MG63 (cell line): Measurements from ENCODE around the gene ZNF425. TPM values are rescaled to one million over a fixed set of nuclear protein-coding genes. Genes with fewer than 3 reads are reported as not detected.
A peak's percentile ranks its signal among the peaks of the same experiment; 100 is the strongest.
"Not testable (repeated sequence)": the region's sequence is repeated elsewhere in the genome, so short reads cannot be mapped to it uniquely, and the experiment has no call there.

Experiments
- DNase-seq: peaks from one replicate; pipeline ENCODE4 v3.0.0-alpha.2; 2020
- H3K27me3 ChIP-seq: fragments of 250-450 bp; sonication (Bioruptor Pico); 2 replicates; pipeline ENCODE4 v1.5.1; 2020; ENCODE audit warnings: mild to moderate bottlenecking, moderate library complexity
- H3K36me3 ChIP-seq: fragments of 250-450 bp; sonication (Bioruptor Pico); 2 replicates; pipeline ENCODE4 v1.5.1; 2020; ENCODE audit warnings: mild to moderate bottlenecking, moderate library complexity
- H3K4me3 ChIP-seq: fragments of 250-450 bp; sonication (Bioruptor Pico); 2 replicates; pipeline ENCODE4 v1.5.1; 2020; ENCODE audit warnings: mild to moderate bottlenecking, moderate library complexity
- H3K9me3 ChIP-seq: fragments of 250-450 bp; sonication (Bioruptor Pico); 2 replicates; pipeline ENCODE4 v1.5.1; 2020; ENCODE audit warnings: mild to moderate bottlenecking, moderate library complexity
- total RNA-seq: library from RNA; depleted of rRNA; stranded (reverse); fragments of >200 nt; shearing (Covaris generic); gene quantifications from 2 replicates; pipeline ENCODE4 v1.2.3, GENCODE V29; 2014; ENCODE audit warnings: low replicate concordance

The ZNF425 gene
- total RNA-seq, 1 experiment from 2014 or later = 1.9 TPM

DNA sequence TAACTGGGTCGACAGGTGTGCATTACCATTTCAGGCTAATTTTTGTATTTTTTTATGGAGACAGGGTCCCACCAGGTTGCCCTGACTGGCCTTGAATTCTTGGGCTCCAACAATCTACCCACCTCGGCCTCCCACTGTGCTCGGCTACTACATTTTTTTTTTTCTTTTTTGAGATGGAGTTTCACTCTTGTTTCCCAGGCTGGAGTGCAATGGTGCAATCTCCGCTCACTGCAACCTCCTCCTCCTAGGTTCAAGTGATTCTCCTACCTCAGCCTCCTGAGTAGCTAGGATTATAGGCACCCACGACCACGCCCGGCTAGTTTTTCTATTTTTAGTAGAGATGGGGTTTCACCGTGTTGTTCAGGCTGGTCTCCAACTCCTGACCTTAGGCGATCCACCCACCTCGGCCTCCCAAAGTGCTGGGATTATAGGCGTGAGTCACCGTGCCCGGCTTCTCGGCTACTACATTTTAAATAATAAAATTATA lies 18.4 kb upstream of the ZNF425 start:
- H3K4me3 ChIP-seq, H3K9me3 ChIP-seq, H3K27me3 ChIP-seq, H3K36me3 ChIP-seq: not testable (repeated sequence)
- DNase-seq = peak; percentile 65

DNA sequence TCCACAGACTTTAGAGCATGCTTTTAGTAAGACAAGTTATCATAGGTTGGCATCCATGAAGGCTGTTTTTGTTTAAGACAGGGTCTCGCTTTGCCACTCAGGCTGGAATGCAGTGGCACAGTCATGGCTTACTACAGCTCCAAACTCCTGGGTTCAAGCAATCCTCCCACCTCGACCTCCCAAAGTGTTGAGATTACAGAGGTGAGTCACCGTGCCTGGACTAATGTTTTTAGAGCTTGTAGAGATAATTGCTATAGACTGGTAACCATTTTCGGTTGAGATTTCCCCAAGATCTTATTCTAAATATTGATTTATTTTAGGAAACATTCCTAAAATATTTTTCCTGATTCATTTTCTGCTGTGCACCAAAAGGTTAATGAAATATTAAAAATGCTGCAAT lies 15.8 kb upstream of the ZNF425 start:
- no peaks in the 10 kb centered on the region for H3K36me3 ChIP-seq

DNA sequence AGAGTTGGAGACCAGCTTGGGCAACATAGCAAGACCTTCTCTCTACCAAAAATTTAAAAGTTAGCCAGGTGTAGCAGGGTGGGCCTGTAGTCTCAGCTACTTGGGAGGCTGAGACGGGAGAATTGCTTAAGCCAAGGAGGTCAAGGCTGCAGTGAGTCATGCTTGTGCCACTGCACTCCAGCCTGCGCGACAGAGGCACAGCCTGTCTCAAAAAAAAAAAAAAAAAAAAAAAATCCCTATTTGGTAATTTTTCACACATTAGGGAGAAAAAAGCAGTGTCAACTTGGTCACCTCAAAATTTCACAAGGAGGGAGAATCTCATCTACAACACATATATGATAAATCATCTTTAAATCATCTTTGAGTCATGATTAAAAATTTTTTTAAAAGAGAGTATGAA lies 14.7 kb upstream of the ZNF425 start:
- DNase-seq = no peak
- Histone ChIP-seq H3K36me3 (no peaks in the 10 kb centered on the region), H3K27me3 (no peaks in the 10 kb centered on the region), H3K4me3 (no peak overlapping the region), H3K9me3 (no peaks in the 10 kb centered on the region)

More for the DNA sequence above, 15.8 kb upstream of the ZNF425 start:
- H3K9me3 ChIP-seq = no peaks in the 10 kb centered on the region
- H3K27me3 ChIP-seq = no peaks in the 10 kb centered on the region
- H3K4me3 ChIP-seq = no peak overlapping the region
- DNase-seq = no peak

DNA sequence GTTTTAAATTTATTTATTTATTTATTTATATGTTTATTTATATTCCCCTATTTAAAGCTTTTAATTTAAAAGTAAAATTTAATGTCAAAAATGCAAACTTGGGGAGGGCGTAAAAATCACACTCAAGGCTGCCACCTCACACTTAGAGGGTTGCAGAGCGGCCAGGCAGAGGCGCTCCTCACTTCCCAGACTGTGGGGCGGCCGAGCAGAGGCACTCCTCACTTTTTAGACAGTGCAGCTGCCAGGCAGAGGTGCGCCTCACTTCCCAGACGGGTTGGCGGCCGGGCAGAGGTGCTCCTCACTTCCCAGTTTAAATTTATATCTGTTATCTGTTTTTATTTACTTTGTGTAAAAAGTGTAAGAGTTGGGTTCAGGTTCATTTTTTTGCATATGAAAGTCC lies 10.0 kb upstream of the ZNF425 start:
- Histone ChIP-seq H3K27me3 (no peaks in the 10 kb centered on the region), H3K9me3 (no peaks in the 10 kb centered on the region; the same call in 1 of the 2 replicates), H3K4me3 (no peak overlapping the region), H3K36me3 (peaks cover 4% of the 10 kb centered on the region; the same call in 1 of the 2 replicates)
- DNase-seq = no peak

DNA sequence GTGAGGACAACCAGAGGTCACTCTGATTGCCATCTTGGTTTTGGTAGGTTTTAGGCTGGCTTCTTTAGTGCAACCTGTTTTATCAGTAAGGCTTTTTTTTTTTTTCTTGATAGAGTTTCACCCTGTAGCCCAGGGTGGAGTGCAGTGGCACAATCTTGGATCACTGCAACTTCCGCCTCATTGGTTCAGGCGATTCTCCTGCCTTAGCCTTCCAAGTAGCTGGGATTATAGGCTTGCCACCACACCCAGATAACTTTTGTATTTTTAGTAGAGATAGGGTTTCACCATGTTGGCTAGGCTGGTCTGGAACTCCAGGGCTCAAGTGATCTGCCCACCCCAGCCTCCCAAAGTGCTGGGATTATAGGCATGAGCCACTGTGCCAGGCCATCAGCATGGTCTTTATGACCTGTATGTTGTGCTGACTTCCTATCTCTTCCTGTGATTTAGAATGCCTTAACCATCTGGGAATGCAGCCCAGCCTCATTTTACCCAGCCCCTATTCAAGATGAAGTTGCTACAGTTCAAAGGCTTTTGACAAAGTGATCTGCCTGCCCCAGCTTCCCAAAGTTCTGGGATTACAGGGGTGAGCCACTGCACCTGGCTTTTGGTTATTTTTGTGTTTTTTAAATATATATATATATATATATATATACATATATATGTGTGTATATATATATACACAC lies 7.0 kb upstream of the ZNF425 start:
- no peaks in the 10 kb centered on the region for H3K27me3 ChIP-seq
- peaks cover 5% of the 10 kb centered on the region; the same call in 1 of the 2 replicates for H3K9me3 ChIP-seq
- no peak overlapping the region for H3K4me3 ChIP-seq
- H3K36me3 ChIP-seq = peaks cover 26% of the 10 kb centered on the region
- DNase-seq = no peak

DNA sequence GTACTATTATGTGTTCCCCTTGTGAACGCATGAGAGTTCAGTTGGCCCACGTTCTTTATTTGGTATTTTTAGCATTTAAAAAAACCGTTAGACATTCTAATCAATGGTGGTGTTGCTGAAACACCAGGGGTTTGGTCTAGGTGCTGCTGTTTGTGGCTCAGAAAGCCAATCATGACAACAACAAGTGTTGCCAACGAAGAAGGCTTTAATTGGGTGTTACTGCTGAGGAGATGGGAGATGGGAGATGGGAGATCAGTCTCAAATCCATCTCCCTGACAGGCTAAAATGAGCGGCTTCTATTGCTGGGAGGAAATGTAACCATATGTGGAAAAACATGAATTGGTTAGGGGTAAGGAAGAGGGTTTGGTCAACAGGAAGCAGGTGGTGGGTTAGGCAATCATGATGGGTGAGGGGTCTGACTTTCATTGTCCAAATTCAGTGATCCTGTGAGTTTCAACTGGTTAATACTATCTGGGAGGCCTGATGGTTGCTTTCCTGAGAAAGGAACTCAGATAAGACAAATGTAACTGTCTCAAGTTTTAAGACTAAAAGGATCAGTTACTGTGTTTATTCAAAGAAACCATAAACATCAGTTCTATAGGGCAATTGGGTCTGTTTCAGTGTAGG lies 4.6 kb upstream of the ZNF425 start:
- H3K27me3 ChIP-seq = no peaks in the 10 kb centered on the region
- DNase-seq = no peak
- H3K4me3 ChIP-seq = no peak overlapping the region
- peaks cover 26% of the 10 kb centered on the region for H3K36me3 ChIP-seq
- peaks cover 5% of the 10 kb centered on the region; the same call in 1 of the 2 replicates for H3K9me3 ChIP-seq

DNA sequence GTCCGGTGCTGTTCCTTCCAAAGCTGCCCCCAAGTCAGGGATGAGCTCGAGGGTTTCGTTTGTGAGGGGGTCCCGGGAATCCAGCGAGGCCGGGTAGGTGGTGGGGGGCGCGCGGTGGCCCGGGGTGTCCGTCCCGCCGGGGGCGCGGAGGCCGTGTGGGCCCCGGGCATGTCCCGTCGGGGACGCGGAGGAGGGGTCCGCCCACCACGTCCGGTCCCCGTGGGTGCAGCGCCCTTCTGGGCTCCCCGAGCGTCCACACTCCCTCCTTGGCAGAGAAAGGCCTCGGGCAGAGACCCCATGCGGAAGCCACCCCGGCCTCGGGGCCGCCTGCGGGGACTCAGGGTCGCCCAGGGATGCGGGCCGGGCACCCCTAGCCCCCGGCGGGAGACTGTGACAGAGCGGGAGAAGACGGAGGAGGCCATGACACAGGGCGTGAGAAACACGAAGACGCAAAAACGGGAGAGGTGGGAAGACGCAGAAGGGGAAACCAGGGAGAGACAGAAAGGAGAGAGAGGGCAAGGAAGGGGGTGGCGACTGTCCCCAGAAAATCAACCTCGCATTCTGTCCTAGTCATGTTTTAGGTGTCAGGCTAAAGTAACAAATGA lies 640 bp upstream of the ZNF425 start:
- peak; percentile 43 for DNase-seq
- Histone ChIP-seq H3K4me3 (peak overlapping the region; percentile 86), H3K9me3 (peaks cover 5% of the 10 kb centered on the region; the same call in 1 of the 2 replicates), H3K36me3 (peaks cover 26% of the 10 kb centered on the region), H3K27me3 (no peaks in the 10 kb centered on the region)

DNA sequence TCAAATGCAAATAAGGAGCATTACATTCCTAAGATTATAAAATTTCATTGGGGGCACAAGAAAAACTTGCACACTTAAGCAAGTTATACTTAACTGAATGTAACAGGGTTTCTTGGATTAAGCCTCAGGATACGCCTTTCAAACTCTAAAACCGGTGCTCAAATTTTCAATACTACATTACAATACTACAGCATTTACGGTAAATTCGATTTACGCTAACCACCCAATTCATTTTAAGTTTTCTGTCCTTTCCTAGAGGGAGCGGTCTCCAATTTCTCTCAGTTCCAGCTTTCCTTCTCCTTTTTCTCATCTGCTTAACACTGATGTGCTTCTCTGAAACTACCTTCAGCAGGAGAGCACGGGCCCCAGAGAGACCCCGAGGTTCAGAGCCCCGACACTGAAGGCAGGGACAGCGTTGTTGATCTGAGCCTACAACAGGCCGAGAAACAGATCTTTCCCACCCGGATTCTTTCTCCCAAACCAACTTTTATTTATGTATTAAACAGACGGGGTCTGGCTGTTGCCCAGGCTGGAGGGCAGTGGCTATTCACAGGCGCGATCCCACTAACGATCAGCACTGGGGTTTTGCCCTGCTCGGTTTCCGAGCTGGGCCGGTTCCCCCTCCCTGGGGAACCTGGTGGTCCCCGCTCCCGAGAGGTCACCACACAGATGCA lies 798 bp downstream of the ZNF425 start:
- Histone ChIP-seq H3K27me3 (no peaks in the 10 kb centered on the region), H3K9me3 (no peaks in the 10 kb centered on the region; the same call in 1 of the 2 replicates), H3K36me3 (peaks cover 15% of the 10 kb centered on the region), H3K4me3 (peak overlapping the region; percentile 86)
- no peak for DNase-seq

DNA sequence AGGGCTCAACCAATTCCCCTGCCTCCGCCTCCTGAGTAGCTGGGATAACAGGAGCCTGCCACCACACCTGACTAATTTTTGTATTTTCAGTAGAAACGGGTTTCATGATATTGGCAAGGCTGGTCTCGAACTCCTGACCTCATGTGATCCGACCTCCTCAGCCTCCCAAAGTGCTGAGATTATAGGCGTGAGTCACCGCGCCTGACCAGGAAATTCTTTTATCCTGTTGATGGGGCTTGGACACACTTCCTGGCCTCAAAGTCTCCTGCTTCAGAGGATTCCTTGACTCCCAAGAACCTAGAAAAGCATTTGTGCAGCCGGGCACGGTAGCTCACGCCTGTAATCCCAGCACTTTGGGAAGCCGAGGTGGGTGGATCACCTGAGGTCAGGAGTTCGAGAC lies 16.2 kb downstream of the ZNF425 start:
- Histone ChIP-seq H3K4me3 (no peak overlapping the region), H3K27me3 (no peaks in the 10 kb centered on the region), H3K36me3 (no peaks in the 10 kb centered on the region), H3K9me3 (no peaks in the 10 kb centered on the region)
- peak; percentile 11 for DNase-seq

DNA sequence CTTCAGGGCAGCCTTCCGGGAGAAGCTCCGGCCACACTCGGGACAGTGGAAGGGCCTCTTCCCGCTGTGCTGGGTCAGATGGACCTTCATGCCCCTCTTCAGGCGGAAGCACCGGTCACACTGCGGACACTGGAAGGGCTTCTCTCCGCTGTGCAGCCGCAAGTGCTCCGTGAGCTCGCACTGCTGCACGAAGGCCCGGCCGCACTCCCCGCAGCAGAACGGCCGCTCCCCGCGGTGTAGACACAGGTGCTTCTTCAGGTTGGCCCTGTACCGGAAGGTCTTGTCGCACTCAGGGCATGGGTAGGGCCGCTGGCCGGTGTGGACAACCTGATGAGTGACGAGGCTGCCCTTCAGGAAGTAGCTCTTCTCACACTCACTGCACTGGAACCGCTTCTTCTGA lies 21.4 kb downstream of the ZNF425 start:
- Histone ChIP-seq H3K27me3 (no peaks in the 10 kb centered on the region), H3K36me3 (no peaks in the 10 kb centered on the region), H3K4me3 (no peak overlapping the region), H3K9me3 (no peaks in the 10 kb centered on the region)
- no peak for DNase-seq

DNA sequence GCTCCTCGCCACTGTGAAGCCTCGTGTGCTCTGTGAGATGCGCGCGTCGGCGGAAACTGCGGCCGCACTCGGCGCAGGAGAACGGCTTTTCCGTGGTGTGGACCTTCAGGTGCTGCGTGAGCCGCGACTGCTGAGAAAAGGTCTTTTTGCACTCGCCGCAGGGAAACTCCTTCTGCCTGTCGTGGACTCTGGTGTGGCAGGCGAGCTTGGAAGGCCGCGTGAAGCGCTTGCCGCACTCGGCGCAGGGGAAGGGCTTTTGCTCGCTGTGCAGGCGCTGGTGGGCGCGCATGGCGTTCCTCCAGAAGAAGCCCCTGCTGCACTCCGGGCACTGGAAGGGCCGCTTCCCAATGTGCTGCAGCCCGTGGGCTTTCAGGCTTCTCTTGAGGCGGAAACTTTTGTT lies 21.9 kb downstream of the ZNF425 start:
- Histone ChIP-seq H3K4me3 (no peak overlapping the region), H3K36me3 (no peaks in the 10 kb centered on the region), H3K27me3 (no peaks in the 10 kb centered on the region), H3K9me3 (no peaks in the 10 kb centered on the region)
- no peak for DNase-seq

DNA sequence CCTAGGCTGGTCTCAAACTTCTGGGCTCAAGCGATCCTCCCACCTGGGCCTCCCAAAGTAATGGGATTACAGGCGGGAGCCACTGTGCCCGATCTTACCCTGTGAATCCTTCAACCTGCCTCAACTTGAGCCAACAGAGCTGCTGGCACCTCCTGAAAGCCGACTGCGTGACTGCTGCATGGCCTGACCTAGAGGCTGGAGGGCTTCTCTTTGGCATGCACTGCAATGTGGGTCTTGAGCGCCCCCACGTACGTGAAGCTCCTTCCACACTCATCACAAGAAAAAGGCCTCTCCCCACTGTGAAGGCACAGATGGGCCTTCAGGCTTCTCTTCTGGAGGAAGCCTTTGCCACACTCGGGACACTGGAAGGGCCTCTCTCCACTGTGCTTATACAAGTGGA lies 22.7 kb downstream of the ZNF425 start:
- Histone ChIP-seq H3K4me3 (no peak overlapping the region), H3K27me3 (no peaks in the 10 kb centered on the region), H3K9me3 (no peaks in the 10 kb centered on the region), H3K36me3 (no peaks in the 10 kb centered on the region)
- no peak for DNase-seq

DNA sequence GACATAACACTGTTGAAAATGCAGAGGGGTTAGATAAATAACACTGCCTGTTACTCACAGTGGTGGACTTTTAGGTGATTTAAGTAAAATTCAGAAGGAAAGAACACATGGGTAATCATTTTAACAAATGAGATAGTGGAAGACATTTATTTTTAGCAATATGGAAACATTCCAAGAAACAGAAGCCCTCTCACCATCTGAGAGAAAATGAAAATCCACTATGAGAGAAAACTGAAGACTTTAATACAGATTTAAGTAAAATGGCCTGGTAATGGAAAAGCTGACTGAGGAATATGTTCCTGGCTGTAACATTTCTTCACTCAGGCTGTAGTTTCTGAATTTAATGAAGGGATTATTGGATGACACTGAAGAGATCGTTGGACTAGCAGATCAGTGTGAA lies 23.5 kb downstream of the ZNF425 start:
- no peak for DNase-seq
- no peaks in the 10 kb centered on the region for H3K36me3 ChIP-seq
- no peaks in the 10 kb centered on the region for H3K9me3 ChIP-seq
- H3K4me3 ChIP-seq = no peak overlapping the region
- no peaks in the 10 kb centered on the region for H3K27me3 ChIP-seq

DNA sequence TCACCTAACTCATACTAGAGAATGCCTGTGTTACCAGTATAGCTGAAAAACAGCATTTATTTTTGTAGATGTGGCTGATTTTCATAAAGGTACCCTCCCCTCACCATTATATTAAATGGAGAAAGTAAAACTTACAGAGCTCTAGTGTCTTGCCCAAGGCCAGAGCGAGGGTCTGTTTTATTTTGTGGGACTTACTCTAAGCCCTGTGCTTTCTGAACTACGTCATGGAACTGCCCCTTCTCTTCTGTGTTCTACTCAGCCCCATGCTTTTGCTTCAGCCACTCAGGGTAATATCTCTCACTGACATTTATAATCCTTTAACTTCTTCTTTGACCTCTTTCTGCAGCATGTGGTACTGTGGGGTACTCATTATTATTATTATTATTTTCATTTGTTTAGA lies 25.3 kb downstream of the ZNF425 start:
- DNase-seq = no peak
- H3K4me3 ChIP-seq = no peak overlapping the region
- no peaks in the 10 kb centered on the region for H3K9me3 ChIP-seq
- no peaks in the 10 kb centered on the region for H3K36me3 ChIP-seq
- no peaks in the 10 kb centered on the region for H3K27me3 ChIP-seq

DNA sequence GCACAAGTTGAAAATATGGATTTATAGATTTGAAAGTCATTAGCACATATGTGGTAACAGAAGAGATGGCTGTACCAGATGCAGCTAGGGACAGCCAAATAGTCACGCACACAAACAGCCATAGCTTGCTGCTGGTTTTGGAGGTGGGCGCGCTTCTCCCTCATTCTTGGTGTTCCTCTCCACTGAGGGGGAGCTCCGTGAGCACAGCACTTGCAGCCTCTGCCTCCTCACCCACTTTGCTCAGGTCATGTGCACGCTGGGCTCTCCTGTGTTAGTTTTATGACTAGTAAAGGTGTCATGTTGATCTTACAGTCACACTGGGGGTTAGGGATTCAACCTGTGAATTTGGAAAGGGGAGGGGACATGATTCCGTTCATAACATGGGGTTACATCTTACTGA lies 27.1 kb downstream of the ZNF425 start:
- no peaks in the 10 kb centered on the region for H3K9me3 ChIP-seq
- no peaks in the 10 kb centered on the region for H3K36me3 ChIP-seq
- H3K27me3 ChIP-seq = no peaks in the 10 kb centered on the region
- H3K4me3 ChIP-seq = no peak overlapping the region
- no peak for DNase-seq

DNA sequence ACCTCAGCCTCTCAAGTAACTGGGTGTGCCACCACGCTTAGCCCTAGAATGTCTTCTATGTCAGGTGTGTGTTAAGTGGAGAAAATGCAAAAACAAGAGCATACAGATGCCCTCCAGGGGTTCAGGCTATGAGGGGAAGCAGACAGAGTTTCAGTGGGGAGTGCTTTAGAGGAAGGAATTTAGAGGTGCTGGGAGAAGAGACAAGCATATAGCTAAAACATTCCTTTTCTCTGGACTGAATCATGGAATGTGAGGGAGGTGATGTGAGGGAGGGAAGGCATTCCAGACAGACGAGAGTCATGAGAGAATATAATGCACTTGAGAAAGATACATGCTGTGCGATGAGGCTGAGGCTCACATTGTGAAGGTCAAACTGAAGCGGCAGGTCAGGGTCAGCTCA lies 29.0 kb downstream of the ZNF425 start:
- Histone ChIP-seq H3K4me3 (no peak overlapping the region), H3K36me3 (no peaks in the 10 kb centered on the region), H3K27me3 (no peaks in the 10 kb centered on the region), H3K9me3 (no peaks in the 10 kb centered on the region)
- DNase-seq = no peak

DNA sequence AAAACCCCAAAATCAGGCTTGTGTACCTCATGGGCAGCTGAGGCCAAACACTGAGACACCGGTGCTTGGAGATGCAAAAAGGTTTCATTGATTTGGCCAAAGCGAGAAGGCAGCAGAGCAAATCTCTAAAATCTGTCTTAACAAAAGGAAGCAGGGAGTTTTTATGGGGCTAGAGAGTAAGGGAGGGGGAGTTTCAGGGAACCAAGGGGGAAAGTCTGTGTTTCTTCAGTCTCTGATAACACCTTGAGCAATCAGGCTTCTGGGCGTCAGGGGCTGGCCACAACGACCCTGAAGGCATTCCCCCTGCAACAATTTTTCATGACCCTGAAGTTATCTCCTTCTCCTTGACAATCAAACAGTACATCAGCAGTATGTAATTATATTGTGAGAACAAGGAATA lies 32.9 kb downstream of the ZNF425 start:
- Histone ChIP-seq H3K27me3 (no peaks in the 10 kb centered on the region), H3K9me3 (no peaks in the 10 kb centered on the region), H3K36me3 (no peaks in the 10 kb centered on the region; the same call in 1 of the 2 replicates), H3K4me3 (no peak overlapping the region)
- DNase-seq = no peak
